GM10266 (cell line): ENCODE data around the gene ST3GAL4.
"Not testable (repeated sequence)": the region's sequence is repeated elsewhere in the genome, so short reads cannot be mapped to it uniquely, and the experiment has no call there.

ENCODE experiments used
- DNase-seq: peaks from one replicate; pipeline ENCODE4 v3.0.0; 2012; ENCODE audit errors: extremely low spot score
- TF ChIP-seq, protein P1 (sequence below): IDR thresholded peaks from 2 replicates; pipeline ENCODE4 v1.5.1; 2012; ENCODE audit warnings: mild to moderate bottlenecking, low read depth; ENCODE audit not compliant: control insufficient read depth, insufficient read depth; ENCODE audit errors: missing control alignments

The ST3GAL4 gene

DNA sequence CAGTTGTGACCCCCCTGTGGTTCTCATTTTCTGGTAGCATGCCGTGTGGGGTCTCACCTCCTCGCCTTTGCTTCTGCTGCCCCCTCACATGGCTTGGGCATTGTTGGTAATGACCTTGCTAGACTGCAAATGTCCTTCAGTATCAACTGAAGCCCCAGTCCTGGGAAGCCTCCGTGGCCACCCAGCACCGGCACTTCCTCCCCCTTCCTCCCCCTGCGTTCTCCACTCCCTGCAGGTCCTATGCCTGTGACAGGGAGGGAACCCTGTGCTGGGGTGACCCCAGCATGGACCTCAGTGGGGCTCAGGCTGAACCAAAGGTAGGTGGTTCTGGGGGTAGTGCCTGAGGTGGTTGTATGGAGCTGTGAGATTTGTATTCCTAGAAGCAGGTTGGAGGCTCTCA lies 5.9 kb downstream of the ST3GAL4 start:
- TF ChIP-seq, protein P1, sequence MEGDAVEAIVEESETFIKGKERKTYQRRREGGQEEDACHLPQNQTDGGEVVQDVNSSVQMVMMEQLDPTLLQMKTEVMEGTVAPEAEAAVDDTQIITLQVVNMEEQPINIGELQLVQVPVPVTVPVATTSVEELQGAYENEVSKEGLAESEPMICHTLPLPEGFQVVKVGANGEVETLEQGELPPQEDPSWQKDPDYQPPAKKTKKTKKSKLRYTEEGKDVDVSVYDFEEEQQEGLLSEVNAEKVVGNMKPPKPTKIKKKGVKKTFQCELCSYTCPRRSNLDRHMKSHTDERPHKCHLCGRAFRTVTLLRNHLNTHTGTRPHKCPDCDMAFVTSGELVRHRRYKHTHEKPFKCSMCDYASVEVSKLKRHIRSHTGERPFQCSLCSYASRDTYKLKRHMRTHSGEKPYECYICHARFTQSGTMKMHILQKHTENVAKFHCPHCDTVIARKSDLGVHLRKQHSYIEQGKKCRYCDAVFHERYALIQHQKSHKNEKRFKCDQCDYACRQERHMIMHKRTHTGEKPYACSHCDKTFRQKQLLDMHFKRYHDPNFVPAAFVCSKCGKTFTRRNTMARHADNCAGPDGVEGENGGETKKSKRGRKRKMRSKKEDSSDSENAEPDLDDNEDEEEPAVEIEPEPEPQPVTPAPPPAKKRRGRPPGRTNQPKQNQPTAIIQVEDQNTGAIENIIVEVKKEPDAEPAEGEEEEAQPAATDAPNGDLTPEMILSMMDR, result no peak
- DNase-seq, result no peak

DNA sequence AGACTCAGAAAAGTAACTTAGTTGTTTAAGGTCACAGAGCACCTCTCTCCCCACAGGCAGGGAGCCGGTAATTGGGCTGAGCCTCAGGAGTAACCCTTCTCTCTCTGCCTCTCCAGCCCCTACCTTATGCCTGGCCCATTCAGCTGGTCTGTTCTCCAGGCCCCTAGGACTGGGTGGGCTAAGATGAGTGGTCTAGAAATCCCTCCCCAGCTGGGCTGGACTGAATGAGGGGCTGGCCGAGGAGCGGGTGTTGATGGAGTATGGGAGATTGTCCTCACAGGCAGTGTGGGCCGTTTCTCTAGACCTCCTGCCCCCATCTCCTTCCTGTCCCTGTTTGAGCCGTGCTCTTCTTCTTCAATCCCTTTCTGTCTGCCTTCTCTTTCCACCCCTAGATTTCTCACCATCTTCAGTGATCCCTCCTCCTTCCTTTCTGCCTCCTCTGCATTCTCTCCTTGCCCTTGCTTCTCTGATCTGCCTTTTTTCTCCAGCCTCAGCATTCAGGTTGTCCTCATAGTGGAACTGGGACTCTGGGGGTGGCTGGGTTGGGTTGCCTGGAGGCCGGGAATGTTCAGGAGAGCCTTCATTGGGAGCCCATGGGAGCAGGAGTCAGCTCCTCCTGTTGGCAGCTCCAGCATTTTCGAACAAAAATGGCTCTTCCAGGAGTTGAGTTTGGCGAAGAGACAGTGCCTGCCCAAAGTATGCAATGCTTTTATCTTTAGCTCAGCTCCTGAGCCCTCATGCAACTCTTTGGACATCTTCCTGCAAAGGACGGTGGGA lies 7.6 kb downstream of the ST3GAL4 start:
- TF ChIP-seq, protein P1, result no peak
- DNase-seq, result no peak

DNA sequence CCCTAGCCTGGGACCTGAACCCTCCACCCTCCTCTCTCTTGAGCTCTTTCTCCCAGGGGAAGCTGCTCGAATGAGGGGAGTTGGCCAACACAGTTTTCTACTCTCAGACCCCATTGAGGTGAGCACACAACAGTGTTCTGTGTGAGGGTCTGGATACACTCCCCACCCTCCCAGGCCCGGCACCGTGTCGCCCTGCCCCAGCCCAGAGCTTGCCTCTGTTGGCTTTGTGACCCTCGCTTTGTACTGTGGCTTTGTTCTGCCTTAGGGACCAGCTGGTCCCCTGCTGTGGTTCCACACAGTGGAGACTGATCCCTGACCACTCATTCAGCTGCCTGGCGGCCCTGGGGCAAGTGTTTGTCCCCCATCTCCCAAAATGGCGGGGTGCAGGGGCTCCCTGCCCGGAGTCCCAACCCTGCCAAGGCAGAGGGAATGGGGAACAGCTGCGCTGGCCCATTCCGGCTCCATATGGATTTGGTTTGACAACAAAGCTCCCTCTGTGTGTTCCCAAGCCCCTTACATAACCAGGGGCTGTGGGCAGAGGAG lies 8.3 kb downstream of the ST3GAL4 start:
- DNase-seq, result no peak
- TF ChIP-seq, protein P1, result no peak

DNA sequence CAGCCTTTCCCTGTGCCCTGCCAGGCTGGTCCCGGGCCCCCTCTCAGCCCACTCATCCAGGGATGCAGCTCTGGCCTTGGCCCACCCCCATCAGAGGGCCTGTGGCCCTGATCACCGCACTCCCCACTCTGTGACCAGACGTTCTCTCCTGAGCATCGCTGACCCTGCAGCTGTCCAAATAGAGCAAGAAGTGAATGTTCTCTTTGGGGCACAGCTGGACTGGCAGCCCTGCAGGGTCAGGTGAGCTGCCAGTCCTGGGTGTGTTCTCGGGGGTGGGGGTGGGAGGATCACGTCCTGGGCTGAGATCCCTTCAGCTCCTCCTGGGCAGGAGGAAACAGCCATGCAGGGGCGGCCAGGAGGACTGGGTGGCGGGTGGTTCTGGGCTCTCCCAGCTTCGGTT lies 9.2 kb downstream of the ST3GAL4 start:
- not testable (repeated sequence) for DNase-seq

DNA sequence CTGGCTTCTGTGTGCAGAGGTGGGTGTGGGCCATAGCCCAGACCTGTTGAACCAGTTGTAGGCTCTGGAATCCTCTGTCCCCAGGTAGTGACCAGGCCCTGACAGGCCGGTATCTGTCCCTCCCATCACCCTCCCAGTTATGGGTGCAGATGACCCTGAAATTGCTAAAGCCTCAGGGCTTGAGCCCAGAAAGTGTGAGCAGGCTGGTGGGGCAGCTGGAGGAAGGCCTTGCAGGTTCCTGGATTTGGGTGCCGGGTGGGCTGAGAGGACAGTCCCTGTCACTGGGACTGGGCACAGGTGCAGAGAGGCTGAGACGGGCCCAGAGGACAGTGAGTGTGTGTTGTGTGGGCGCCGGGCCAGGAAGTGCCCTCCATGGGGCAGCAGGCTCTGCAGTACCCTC lies 10.0 kb downstream of the ST3GAL4 start:
- not testable (repeated sequence) for DNase-seq

DNA sequence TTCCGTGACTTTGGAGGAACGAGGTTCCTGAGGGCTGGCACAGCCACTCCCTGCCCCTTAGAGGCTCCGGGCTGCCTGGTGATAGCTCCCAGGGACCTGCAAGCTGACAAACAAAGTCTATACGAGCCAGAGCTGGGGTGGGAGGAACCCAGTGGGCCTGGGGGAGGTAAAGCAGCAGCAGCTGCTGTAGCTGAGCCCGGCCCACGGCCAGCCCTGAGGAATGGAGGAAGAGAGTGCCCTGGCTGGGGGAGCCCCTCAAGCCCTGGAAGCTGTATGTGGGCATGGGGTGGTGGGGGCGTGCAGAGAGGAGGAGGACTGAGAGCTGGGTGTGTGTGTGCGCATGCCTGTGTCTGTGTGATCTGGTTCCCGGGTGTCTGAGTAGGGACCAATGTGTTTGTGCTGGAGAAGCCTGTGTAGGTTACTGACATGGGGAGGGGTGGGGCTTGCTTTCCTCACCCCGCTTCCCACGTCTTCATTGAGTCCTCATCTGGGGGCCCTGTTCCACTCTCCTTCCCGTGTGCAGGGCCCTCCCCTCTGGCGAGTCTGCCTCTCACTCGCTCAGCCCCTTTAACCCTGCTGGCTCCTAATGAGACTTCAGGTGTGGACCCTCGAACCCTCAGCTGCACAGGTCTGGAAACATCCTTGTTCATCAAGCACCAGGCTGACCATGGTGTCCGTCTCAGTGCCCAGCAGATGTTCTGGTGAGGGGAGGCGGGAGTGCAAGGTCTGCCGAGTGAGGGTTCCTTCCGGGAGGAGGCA lies 10.8 kb downstream of the ST3GAL4 start:
- DNase-seq, result no peak
- TF ChIP-seq, protein P1, result no peak

DNA sequence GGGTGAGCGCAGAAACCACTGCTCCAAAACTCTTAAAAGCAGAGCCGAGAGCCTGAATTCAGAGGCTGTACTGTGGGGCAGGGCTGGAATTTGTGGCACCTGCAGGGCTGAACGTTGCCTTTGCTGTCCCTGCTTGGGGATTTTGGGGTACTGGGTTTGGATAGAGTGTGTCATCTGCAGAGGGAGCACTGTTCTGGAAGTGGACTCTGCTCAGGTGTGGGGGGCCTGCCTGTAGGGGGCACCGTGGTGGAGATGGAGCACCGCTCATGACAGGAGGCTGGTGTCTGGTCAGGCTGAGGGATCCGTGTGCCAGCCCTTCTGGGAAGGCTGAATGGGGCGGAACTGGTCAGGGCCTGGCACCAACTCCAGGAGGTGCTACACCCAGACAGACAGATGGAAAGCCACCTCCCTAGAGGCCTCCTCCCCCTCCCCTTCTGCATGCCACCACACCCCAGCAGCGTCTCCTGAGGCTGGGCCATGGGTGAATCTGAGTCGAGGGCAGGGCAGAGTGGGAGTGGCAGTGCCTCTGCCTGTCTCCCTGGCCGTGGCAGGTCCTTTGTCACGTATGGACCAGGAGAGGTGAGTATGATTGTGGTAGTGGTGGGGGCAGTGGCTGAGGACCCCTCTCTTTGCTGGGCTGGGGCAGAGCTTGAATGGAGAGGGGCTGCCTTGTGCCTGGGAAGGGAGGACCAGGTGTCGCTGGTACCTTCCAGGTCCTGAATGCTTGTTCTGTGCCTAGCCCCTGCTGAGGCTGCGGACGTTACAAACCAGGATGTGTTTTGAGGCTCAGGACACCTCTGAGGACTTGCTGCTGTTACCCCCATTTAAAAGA lies 11.6 kb downstream of the ST3GAL4 start:
- not testable (repeated sequence) for DNase-seq
- TF ChIP-seq, protein P1, result peak; percentile 9

DNA sequence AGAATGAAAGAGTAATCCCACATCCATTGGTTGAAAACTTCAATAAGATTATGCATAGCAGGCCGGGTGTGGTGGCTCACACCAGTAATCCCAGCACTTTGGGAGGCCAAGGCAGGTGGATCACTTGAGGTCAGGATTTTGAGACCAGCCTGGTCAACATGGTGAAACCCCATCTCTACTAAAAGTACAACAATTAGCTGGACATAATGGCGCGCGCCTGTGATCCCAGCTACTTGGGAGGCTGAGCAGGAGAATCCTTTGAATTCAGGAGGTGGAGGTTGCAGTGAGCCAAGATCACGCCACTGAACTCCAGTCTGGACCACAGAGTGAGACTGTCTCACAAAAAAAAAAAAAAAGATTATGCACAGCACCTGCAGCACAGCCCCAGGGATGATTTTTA lies 12.3 kb downstream of the ST3GAL4 start:
- DNase-seq, result not testable (repeated sequence)

DNA sequence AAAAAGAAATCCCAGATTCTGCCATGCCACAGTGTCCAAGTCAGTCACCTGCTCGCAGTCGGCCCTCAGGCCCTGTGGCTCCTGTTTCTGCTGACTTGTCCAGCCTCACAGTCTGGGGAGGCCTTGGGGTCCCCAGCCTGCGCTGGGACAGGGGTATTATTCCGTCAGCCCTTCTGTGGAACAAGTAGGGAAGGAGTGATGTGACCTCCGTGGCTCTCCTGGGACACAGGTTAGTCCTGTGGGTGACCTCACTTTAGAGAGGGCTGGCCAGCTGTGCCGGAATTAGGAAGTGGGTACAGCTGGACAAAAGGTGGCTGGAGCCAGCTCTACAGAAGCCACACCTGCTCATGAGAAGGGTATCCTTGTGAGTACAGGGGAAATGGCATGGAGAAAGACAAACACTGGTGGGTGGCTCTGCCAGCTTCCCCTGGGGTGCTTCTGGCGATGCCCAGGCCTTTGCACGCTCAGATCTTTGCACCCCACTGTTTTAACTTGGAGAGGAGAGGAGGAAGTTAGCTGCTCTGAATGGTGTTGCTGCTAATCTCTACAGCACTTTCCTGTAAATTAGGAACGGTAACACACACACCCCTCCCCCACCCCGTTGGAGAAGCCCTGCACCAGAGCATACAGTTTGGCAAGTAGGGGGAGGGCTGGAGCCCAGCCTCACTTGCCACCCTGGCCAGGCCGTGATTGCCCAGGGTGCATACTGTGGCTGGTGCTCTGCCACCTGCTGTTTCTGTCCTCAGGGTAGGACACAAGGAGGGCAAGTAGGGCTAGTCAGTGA lies 13.0 kb downstream of the ST3GAL4 start:
- not testable (repeated sequence) for DNase-seq
